Dermis blood vessel endothelial cell (primary cell): Measurements from ENCODE around the gene HHATL. TPM values are rescaled to one million over a fixed set of nuclear protein-coding genes. Genes with fewer than 3 reads are reported as not detected.
A peak's percentile ranks its signal among the peaks of the same experiment; 100 is the strongest.

Experiments used
- DNase-seq: peaks from one replicate; pipeline ENCODE4 v3.0.0; 2010
- total RNA-seq: library from RNA; depleted of rRNA; stranded (reverse); fragments of >200 nt; gene quantifications from 2 replicates; pipeline ENCODE4 v1.2.3, GENCODE V29; 2014

Gene HHATL
- total RNA-seq, 1 donor from 2014 or later, result not detected

- peak; percentile 79 for DNase-seq
Observed at GRCh38 chr3:42683875-42684598, 18.6 kb downstream of the HHATL start.

DNA sequence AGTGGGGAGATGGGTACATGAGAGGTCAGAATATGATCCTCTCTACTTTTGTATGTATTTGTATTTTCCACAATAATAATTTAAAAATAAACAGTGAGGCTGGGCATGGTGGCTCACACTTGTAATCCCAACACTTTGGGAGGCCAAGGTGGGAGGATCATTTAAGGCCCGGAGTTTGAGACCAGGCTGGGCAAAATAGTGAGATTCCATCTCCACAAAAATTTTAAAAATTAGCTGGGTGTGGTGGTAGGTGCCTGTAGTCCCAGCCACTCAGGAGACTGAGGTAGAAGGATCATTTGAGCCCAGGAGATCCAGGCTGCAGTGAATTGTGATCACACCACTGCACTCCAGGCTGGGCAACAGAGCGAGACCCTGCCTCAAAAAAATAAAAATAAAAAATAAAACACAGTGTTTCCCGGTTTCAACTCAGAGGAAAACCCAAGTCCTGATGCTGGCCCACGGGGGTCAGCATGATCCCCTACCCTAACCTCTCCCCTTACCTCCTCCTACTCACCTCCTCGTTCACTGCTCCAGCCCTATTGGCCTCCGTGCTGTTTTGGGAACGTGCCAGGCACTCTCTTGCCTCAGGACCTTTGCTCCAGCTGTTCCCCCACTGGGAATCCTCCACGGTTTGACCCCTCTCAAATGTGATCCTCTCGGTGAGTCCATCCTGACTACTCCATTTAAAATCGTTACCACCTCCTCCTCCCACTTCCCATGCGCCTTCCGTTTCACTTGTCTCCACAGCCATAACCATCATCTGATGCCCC, 20.1 kb downstream of the HHATL start:
- no peak for DNase-seq

DNA sequence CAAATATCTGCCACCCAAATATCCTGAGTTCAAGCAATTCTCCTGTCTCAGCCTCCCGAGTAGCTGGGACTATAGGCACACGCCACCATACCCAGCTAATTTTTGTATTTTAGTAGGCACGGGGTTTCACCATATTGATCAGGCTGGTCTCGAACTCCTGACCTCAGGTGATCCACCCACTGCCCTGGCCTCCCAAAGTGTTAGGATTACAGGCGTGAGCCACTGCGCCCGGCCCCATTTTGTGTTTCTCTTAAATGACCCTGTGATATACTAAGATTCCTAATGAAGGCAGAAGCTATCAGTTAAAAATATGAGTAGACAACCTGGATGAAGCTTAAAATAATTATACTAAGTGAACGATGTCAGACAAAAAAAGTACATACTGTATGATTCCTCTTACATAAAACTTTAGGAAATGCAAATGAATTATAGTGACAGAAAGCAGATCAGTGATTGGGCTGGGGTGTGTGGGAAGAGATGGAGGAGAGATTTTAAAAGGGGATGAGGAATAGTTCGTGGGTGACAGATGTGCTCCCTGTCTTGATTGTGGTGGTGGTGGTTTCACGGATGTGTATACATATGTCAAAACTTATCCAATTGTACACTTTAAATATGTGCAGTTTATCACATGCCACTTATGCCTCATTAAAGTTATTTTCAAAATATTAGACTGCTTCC, 21.1 kb downstream of the HHATL start:
- DNase-seq, result no peak

DNA sequence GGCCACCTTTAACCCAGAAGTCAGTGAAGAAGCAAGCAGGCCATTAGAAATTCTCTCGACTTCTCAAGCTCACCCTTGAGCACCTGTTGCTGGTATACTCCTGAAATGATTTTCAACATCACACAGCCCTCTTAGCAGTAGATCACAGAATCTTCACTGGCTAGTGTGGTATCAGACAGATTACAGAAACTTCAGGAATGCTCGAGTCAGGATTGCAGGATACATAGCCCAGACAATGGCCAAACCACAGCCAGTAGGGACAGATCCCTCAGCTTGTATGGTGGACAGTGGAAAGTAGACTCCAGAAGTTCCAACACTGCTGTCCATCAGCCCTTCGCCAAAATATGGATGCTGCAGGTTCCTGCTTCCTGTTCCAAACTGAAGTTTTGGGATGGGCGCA, 21.8 kb downstream of the HHATL start:
- no peak for DNase-seq

- DNase-seq, result no peak
Observed at GRCh38 chr3:42680271-42680670, 22.3 kb downstream of the HHATL start.

DNA sequence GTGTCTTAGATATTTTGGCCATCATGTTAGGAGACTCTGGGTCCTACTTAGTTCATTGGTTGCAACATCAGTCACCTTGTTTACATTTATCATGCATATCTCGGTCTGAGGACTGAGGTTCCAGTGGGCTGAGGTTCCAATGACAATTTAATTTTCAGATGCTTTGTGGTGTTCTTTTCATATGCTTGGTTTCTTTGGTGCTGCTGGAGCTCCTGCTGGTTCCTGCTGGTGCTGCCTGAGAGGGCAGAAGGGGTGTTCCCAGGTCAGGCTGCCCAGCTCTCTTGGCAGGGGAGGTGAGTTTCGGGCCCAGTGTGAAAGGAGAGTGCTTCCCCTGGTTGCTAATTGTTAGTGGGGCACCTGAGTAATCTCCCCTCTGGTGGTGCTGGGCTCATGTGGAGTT, 24.2 kb downstream of the HHATL start:
- no peak for DNase-seq

- DNase-seq, result no peak
Observed at GRCh38 chr3:42675909-42676308, 26.7 kb downstream of the HHATL start.

- no peak for DNase-seq
Observed at GRCh38 chr3:42674146-42674545, 28.5 kb downstream of the HHATL start.

- no peak for DNase-seq
Observed at GRCh38 chr3:42673082-42673481, 29.5 kb downstream of the HHATL start.

- DNase-seq, result no peak
Observed at GRCh38 chr3:42672515-42672914, 30.1 kb downstream of the HHATL start.

- DNase-seq, result no peak
Observed at GRCh38 chr3:42670670-42671069, 31.9 kb downstream of the HHATL start.

DNA sequence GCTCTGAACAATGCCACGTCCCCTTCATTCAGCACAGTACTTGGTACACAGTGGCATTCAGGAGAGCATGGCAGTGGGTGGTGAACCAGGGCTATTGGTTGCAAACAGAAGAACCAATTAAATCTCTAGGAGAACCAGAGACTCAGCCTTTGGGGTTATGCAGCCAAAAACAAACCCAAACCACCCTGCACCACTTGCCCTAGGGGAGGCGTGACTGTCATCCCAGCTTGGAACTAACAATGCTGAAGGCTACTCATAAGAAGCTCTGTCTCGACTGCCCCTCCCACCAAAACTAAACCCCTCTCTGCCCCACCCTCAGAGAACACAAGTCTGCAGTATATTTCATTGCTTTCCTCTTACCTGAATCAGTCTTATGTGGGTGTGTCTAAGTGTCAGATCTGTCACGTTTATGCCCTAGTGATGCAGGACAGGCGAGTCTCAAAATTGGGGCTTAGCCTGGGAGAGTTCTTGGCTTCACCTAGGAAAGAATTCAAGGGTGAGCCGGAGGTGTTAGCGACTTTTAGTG, 32.5 kb downstream of the HHATL start:
- no peak for DNase-seq

DNA sequence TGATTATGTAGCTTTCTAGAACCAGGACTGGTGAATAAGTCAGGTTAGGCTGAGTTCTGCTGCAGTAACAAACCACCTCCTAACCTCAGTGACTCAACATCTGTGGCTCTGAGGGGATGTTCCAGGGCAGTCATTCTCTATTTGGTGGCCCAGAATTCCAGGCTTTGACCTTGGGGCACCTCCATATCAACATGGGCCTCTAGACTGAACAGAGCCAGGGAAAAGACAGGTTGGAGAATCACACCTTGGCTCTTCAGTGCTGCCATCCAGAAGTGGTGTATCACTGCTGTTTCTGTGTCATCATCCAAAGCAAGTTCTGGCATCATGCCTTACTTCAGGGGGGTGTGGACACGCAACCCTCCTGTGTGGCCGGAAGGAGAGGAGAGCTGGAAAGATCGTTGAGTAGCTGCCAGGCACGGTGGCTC, 33.8 kb downstream of the HHATL start:
- no peak for DNase-seq

DNA sequence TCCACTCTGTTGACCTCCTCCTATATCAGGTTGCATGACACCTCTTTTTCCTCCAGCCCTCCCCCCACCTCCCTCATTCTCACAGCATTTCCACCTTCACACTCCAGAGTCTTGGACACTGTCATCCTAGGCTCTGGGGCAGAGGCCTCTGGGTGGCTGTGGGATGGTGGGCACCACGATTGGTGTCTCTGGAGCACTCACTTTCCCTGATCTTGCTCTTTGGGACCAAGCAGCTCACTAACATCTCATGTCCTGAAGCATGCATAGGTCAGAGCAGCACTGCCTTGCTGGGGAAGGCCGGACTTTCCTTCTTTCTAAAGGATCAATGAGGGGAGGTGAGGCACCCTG, 34.2 kb downstream of the HHATL start:
- DNase-seq, result no peak

- no peak for DNase-seq
Observed at GRCh38 chr3:42667523-42668412, 34.8 kb downstream of the HHATL start.

GRCh38 chr3:42667096-42667522, 35.5 kb downstream of the HHATL start:
- DNase-seq, result no peak

- no peak for DNase-seq
Observed at GRCh38 chr3:42666577-42666998, 36.0 kb downstream of the HHATL start.

GRCh38 chr3:42666022-42666421, 36.6 kb downstream of the HHATL start:
- DNase-seq, result no peak

GRCh38 chr3:42665050-42665878, 37.3 kb downstream of the HHATL start:
- DNase-seq, result no peak

DNA sequence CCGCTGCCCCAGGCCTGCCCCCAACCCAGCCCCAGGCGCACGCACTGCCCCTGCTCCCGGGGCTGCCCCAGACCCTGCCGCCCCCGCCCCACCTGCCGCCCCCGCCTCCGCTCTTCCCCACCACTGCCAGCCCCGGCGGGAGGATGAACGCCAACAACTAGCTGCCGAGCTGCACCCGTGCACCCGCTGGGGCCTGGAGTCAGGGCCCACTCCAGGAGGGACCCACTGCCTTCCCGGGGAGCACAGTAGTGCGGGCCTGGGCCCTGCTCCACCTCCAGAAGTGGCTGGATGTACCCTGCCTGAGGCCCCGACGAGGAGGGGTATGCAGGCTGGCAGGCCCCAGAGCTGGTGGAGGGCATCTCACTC, 38.2 kb downstream of the HHATL start:
- DNase-seq, result no peak
